ENCODE data around the gene C2orf76.

The C2orf76 gene

DNA sequence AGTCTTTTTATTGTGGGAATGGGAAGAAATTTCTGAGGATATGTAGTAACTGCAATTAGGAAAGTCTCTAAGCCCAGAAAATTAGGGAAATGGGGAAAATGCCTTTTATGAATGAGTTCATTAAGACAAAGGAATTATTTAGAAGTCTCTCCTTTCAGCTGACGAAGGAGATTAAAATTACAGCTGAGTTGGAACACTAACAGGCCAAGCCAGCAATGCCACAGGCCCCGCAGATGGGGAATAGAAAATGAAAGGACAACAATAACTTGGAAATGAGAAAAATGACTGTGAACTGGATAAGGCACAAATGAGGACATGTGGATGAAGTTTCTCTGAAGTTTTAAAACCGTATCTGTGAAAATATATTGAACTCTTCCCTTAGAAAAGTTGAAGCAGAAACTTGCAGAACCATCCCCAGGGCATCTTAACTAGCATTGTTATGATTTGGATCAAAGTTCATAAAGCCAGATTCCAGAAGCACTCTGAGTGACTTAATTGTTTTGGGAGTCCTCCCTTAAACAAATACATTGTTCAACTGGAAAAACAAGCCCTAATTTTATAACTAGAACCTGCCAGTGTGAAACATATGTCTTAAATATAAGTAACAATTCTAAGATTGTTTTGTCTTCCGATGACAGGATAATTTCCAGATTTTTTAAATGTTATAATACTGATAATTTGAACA lies 51.3 kb downstream of the C2orf76 start:
- no peak overlapping the region for H3K27ac ChIP-seq
- H3K4me3 ChIP-seq (ENCODE audit: low read depth, low read length): no peak overlapping the region
- no peaks in the 10 kb centered on the region for H3K36me3 ChIP-seq
- H3K27me3 ChIP-seq (ENCODE audit: insufficient read depth, low read depth, severe bottlenecking): no peaks in the 10 kb centered on the region
- H3K9me3 ChIP-seq (ENCODE audit: severe bottlenecking): no peaks in the 10 kb centered on the region
- no peak for DNase-seq
- TF ChIP-seq, protein P1, sequence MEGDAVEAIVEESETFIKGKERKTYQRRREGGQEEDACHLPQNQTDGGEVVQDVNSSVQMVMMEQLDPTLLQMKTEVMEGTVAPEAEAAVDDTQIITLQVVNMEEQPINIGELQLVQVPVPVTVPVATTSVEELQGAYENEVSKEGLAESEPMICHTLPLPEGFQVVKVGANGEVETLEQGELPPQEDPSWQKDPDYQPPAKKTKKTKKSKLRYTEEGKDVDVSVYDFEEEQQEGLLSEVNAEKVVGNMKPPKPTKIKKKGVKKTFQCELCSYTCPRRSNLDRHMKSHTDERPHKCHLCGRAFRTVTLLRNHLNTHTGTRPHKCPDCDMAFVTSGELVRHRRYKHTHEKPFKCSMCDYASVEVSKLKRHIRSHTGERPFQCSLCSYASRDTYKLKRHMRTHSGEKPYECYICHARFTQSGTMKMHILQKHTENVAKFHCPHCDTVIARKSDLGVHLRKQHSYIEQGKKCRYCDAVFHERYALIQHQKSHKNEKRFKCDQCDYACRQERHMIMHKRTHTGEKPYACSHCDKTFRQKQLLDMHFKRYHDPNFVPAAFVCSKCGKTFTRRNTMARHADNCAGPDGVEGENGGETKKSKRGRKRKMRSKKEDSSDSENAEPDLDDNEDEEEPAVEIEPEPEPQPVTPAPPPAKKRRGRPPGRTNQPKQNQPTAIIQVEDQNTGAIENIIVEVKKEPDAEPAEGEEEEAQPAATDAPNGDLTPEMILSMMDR (IDR thresholded peaks at IDR 0.05; ENCODE audit: low read depth, low read length): no peak

DNA sequence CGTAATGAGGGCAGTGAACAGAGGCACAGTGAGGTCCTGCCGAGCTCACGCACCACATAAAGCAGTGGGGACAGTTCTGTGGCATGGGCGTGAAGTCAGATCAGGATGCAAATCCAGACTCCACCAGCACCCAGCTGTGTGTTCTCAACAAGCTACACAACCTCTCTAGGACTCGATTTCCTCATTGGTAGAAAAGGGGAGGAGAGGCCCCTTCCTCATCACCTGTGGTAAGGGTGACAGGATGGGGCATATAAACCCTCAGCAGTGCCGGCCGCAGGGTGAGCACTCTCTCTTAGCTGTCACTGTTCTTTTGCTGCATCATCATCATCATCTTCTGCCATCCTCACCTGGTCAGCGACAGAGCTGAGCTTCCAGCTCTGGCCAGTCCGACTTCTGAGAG lies 54.8 kb downstream of the C2orf76 start:
- Histone ChIP-seq H3K27ac (no peak overlapping the region), H3K27me3 (ENCODE audit: insufficient read depth, low read depth, severe bottlenecking) (no peaks in the 10 kb centered on the region), H3K36me3 (no peaks in the 10 kb centered on the region), H3K4me3 (ENCODE audit: low read depth, low read length) (no peak overlapping the region), H3K9me3 (ENCODE audit: severe bottlenecking) (no peaks in the 10 kb centered on the region)
- no peak for DNase-seq
- TF ChIP-seq, protein P1 (IDR thresholded peaks at IDR 0.05; ENCODE audit: low read depth, low read length): no peak

DNA sequence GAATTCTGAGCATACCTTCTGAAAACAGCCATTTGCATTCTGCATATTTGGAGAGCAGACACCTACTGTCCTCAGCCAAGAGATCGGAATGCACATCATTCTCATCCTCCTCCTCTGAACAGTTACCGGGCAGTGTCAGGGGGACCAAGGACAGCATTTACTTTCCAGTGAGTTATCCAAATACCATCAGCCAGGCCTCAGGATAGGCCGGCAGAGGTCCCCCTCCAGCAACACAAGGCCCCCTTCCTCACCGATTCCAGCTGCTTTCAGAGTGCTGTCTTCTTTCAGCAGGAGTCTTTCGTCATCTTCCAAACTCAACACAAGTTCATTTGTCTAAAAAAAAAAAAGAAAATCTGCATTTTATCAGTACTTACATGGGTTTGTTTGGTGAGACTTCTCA lies 55.3 kb downstream of the C2orf76 start:
- no peak for DNase-seq
- Histone ChIP-seq H3K36me3 (no peaks in the 10 kb centered on the region), H3K9me3 (ENCODE audit: severe bottlenecking) (no peaks in the 10 kb centered on the region), H3K4me3 (ENCODE audit: low read depth, low read length) (no peak overlapping the region), H3K27me3 (ENCODE audit: insufficient read depth, low read depth, severe bottlenecking) (no peaks in the 10 kb centered on the region), H3K27ac (no peak overlapping the region)
- TF ChIP-seq, protein P1 (IDR thresholded peaks at IDR 0.05; ENCODE audit: low read depth, low read length): 0 out of 2 replicates have a peak, but pooled peaks have one; percentile 15

DNA sequence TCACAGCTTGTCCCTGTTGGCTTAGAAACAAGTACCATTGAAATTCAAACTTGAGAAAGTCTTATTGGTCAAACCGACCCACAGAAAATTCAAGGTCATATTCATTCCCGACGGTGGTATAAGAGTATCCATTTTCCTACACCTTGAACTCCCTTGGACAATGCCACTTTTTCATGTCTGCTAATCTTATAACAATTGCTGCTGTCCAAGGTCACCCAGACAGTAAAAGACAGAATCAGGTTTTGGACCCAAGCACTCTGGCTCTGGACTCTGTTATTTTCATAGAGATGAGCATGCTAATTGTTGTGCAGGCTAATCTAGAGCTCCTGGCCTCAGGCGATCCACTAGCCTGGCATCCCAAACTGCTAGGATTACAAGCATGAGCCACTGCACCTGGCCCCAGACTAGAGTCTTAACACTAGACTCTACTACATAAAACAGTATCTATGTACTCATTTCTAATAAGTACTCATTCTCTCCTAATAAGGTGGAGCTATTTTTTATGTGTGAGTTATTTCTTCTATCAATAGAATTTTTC lies 57.8 kb downstream of the C2orf76 start:
- no peak overlapping the region for H3K27ac ChIP-seq
- H3K4me3 ChIP-seq (ENCODE audit: low read depth, low read length): no peak overlapping the region
- H3K27me3 ChIP-seq (ENCODE audit: insufficient read depth, low read depth, severe bottlenecking): no peaks in the 10 kb centered on the region
- TF ChIP-seq, protein P1 (IDR thresholded peaks at IDR 0.05; ENCODE audit: low read depth, low read length): no peak
- no peak for DNase-seq
- H3K36me3 ChIP-seq: no peaks in the 10 kb centered on the region
- no peaks in the 10 kb centered on the region for H3K9me3 ChIP-seq (ENCODE audit: severe bottlenecking)

DNA sequence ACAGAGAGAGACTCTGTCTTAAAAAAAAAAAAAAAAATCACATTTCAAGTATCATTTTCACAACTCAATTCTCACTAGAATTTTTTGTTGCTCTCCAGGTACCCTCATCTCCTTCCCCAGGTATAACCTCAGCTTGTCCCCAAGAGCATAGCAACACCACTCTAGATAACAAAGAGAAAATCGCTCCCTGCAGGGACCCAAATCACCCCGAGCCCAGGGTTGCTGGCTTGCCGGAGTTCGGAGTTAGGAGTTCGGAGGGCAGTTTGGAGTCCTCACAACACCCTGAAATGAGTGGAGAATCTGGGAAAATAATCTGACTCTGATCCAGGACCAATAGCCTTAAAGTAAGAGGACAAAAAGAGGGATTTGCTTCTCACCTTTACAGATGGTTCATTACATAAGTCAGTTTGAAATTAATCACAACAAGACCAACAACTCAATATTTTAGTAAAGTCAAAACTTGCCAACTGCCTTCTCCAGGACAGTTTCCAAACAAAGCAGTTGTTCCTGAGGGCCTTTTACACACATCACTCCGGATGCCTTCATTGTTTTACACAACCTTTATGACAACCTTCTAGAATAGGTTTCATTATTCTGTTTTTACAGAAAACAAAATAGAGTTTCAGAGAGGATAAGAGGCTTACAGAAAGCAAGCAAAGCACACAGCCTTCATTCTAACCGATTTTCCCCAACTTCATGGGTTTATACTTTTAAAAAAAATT lies 59.1 kb downstream of the C2orf76 start:
- Histone ChIP-seq H3K27ac (no peak overlapping the region), H3K36me3 (no peaks in the 10 kb centered on the region), H3K4me3 (ENCODE audit: low read depth, low read length) (no peak overlapping the region), H3K27me3 (ENCODE audit: insufficient read depth, low read depth, severe bottlenecking) (no peaks in the 10 kb centered on the region), H3K9me3 (ENCODE audit: severe bottlenecking) (no peaks in the 10 kb centered on the region)
- TF ChIP-seq, protein P1 (IDR thresholded peaks at IDR 0.05; ENCODE audit: low read depth, low read length): no peak
- no peak for DNase-seq
